ENCODE results near the gene ST6GALNAC3.

Gene ST6GALNAC3

DNA sequence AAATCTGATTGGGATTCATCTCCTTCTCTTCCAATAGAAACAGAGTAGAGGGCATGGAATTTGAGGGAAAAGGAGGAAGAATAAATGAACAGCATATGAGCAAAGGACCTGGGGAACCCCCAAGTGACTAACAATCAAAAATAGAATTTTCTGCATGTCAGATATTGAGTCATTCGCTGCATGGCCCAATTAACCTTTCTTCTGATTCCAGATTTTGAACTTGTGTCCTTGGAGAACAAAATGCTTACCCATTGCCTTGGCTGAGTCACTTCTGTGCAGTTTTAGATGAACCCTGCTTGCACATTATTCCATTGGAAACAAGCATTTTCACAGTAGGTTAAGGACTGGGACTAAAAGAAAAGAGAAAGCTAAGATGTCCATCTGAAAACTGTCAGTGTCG lies 390.5 kb downstream of the ST6GALNAC3 start:
- H3K9me3 ChIP-seq (ENCODE audit: control insufficient read depth, insufficient read depth, low read length), result no peaks in the 10 kb centered on the region
- H3K9me2 ChIP-seq (replicated peaks; ENCODE audit: control insufficient read depth, low read length), result no peaks in the 10 kb centered on the region
- H3K27ac ChIP-seq (ENCODE audit: low read depth, low read length), result no peak overlapping the region
- H3F3A ChIP-seq (ENCODE audit: control insufficient read depth, insufficient read depth), result no peaks in the 10 kb centered on the region
- H3K4me3 ChIP-seq (ENCODE audit: low read length), result no peak overlapping the region
- H3K27me3 ChIP-seq (ENCODE audit: control insufficient read depth, low read length), result no peaks in the 10 kb centered on the region
- no peaks in the 10 kb centered on the region for H3K79me2 ChIP-seq (ENCODE audit: control insufficient read depth, low read length)
- H3K4me1 ChIP-seq (ENCODE audit: control insufficient read depth, low read length), result no peaks in the 10 kb centered on the region
- no peaks in the 10 kb centered on the region for H4K20me1 ChIP-seq (ENCODE audit: control insufficient read depth, insufficient read depth, low read depth, low read length)
- TF ChIP-seq, protein P1, sequence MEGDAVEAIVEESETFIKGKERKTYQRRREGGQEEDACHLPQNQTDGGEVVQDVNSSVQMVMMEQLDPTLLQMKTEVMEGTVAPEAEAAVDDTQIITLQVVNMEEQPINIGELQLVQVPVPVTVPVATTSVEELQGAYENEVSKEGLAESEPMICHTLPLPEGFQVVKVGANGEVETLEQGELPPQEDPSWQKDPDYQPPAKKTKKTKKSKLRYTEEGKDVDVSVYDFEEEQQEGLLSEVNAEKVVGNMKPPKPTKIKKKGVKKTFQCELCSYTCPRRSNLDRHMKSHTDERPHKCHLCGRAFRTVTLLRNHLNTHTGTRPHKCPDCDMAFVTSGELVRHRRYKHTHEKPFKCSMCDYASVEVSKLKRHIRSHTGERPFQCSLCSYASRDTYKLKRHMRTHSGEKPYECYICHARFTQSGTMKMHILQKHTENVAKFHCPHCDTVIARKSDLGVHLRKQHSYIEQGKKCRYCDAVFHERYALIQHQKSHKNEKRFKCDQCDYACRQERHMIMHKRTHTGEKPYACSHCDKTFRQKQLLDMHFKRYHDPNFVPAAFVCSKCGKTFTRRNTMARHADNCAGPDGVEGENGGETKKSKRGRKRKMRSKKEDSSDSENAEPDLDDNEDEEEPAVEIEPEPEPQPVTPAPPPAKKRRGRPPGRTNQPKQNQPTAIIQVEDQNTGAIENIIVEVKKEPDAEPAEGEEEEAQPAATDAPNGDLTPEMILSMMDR (IDR thresholded peaks at IDR 0.05; ENCODE audit: low read depth, low read length, poor library complexity, severe bottlenecking), result no peak
- TF ChIP-seq EZH2phosphoT487 (IDR thresholded peaks at IDR 0.05; ENCODE audit: borderline replicate concordance, low read length), result no peak
- no peak overlapping the region for H3K4me2 ChIP-seq (ENCODE audit: low read length)
- no peaks in the 10 kb centered on the region for H3K36me3 ChIP-seq (ENCODE audit: control insufficient read depth, low read length)

DNA sequence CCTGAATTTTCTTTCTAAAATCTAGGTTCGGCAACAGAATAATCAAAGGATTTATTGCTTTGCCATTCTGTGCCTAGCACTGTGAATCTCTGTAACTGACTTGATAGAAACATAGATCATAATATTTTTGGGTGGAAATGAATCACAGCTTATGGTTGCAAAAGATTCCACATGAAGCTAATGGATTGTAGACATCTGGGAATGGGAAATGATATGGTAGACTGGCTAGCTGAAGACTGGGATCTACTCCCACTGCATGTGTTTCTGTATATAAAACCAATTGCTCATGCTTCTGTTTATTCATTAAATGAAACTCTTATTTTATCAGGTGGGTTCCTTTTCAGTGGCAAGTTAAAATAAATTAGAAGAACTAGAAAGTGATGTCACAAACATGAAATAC lies 395.6 kb downstream of the ST6GALNAC3 start:
- no peak overlapping the region for H3K4me3 ChIP-seq (ENCODE audit: low read length)
- H3K27ac ChIP-seq (ENCODE audit: low read depth, low read length), result no peak overlapping the region
- no peaks in the 10 kb centered on the region for H3K9me2 ChIP-seq (replicated peaks; ENCODE audit: control insufficient read depth, low read length)
- no peaks in the 10 kb centered on the region for H4K20me1 ChIP-seq (ENCODE audit: control insufficient read depth, insufficient read depth, low read depth, low read length)
- no peak for TF ChIP-seq EZH2phosphoT487 (IDR thresholded peaks at IDR 0.05; ENCODE audit: borderline replicate concordance, low read length)
- TF ChIP-seq, protein P1 (IDR thresholded peaks at IDR 0.05; ENCODE audit: low read depth, low read length, poor library complexity, severe bottlenecking), result no peak
- H3K9me3 ChIP-seq (ENCODE audit: control insufficient read depth, insufficient read depth, low read length), result no peaks in the 10 kb centered on the region
- H3K79me2 ChIP-seq (ENCODE audit: control insufficient read depth, low read length), result no peaks in the 10 kb centered on the region
- no peaks in the 10 kb centered on the region for H3F3A ChIP-seq (ENCODE audit: control insufficient read depth, insufficient read depth)
- no peak overlapping the region for H3K4me2 ChIP-seq (ENCODE audit: low read length)
- H3K36me3 ChIP-seq (ENCODE audit: control insufficient read depth, low read length), result no peaks in the 10 kb centered on the region
- no peaks in the 10 kb centered on the region for H3K4me1 ChIP-seq (ENCODE audit: control insufficient read depth, low read length)
- H3K27me3 ChIP-seq (ENCODE audit: control insufficient read depth, low read length), result no peaks in the 10 kb centered on the region

DNA sequence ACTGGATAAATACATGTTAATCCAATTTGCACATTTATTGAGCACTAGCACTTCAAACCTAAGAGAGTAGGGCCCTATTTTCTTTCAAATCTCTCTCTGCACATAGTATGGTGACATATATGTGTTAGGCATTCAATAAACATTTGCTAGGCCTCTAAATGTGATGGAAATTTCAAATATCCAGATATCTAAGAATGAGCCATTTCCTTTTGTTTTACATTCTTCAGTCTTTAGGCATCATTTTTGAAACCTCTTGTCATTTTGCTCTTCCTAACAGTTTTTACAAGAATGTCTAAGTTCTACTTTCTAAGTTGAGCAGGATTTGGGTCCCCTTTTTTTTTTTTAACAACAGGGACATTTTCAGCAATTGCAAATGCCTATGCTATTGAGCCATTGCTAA lies 397.0 kb downstream of the ST6GALNAC3 start:
- H3K9me2 ChIP-seq (replicated peaks; ENCODE audit: control insufficient read depth, low read length), result no peaks in the 10 kb centered on the region
- TF ChIP-seq EZH2phosphoT487 (IDR thresholded peaks at IDR 0.05; ENCODE audit: borderline replicate concordance, low read length), result no peak
- TF ChIP-seq, protein P1 (IDR thresholded peaks at IDR 0.05; ENCODE audit: low read depth, low read length, poor library complexity, severe bottlenecking), result no peak
- H3K79me2 ChIP-seq (ENCODE audit: control insufficient read depth, low read length), result no peaks in the 10 kb centered on the region
- no peak overlapping the region for H3K4me2 ChIP-seq (ENCODE audit: low read length)
- H3K36me3 ChIP-seq (ENCODE audit: control insufficient read depth, low read length), result no peaks in the 10 kb centered on the region
- no peak overlapping the region for H3K4me3 ChIP-seq (ENCODE audit: low read length)
- no peaks in the 10 kb centered on the region for H3K27me3 ChIP-seq (ENCODE audit: control insufficient read depth, low read length)
- no peaks in the 10 kb centered on the region for H3K9me3 ChIP-seq (ENCODE audit: control insufficient read depth, insufficient read depth, low read length)
- no peaks in the 10 kb centered on the region for H3K4me1 ChIP-seq (ENCODE audit: control insufficient read depth, low read length)
- no peaks in the 10 kb centered on the region for H4K20me1 ChIP-seq (ENCODE audit: control insufficient read depth, insufficient read depth, low read depth, low read length)
- no peak overlapping the region for H3K27ac ChIP-seq (ENCODE audit: low read depth, low read length)
- no peaks in the 10 kb centered on the region for H3F3A ChIP-seq (ENCODE audit: control insufficient read depth, insufficient read depth)

DNA sequence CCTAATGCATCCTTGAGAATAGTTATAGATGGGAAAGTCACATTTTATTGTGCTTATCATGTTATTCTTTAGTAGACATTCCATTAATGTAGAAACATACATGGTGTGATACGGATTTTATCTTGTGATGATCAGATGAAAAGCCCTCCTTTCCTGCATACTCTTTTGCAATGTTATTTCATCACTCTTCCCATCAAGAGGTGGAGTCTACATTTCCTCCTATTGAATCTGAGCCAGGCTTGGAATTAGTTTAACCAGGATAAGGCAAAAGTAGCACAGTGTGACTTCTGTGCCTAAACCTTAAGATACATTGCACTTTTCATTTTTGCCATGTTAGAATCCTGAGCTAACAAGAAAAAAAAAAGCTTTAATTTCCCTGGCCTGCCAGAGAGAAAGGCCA lies 399.0 kb downstream of the ST6GALNAC3 start:
- no peak overlapping the region for H3K4me3 ChIP-seq (ENCODE audit: low read length)
- H3K79me2 ChIP-seq (ENCODE audit: control insufficient read depth, low read length), result no peaks in the 10 kb centered on the region
- no peaks in the 10 kb centered on the region for H3K9me3 ChIP-seq (ENCODE audit: control insufficient read depth, insufficient read depth, low read length)
- no peaks in the 10 kb centered on the region for H3K9me2 ChIP-seq (replicated peaks; ENCODE audit: control insufficient read depth, low read length)
- H3F3A ChIP-seq (ENCODE audit: control insufficient read depth, insufficient read depth), result no peaks in the 10 kb centered on the region
- H4K20me1 ChIP-seq (ENCODE audit: control insufficient read depth, insufficient read depth, low read depth, low read length), result no peaks in the 10 kb centered on the region
- TF ChIP-seq, protein P1 (IDR thresholded peaks at IDR 0.05; ENCODE audit: low read depth, low read length, poor library complexity, severe bottlenecking), result no peak
- no peak for TF ChIP-seq EZH2phosphoT487 (IDR thresholded peaks at IDR 0.05; ENCODE audit: borderline replicate concordance, low read length)
- H3K4me1 ChIP-seq (ENCODE audit: control insufficient read depth, low read length), result no peaks in the 10 kb centered on the region
- no peaks in the 10 kb centered on the region for H3K36me3 ChIP-seq (ENCODE audit: control insufficient read depth, low read length)
- H3K27ac ChIP-seq (ENCODE audit: low read depth, low read length), result no peak overlapping the region
- H3K4me2 ChIP-seq (ENCODE audit: low read length), result no peak overlapping the region
- H3K27me3 ChIP-seq (ENCODE audit: control insufficient read depth, low read length), result no peaks in the 10 kb centered on the region
